GM12878 (cell line): ENCODE results near the gene GFOD2. TPM values are rescaled to one million over a fixed set of nuclear protein-coding genes. Genes with fewer than 3 reads are reported as not detected.

Source experiments
- ATAC-seq: fragments of 200-7000 bp; cut with Tn5 transposase; 3 replicates; pipeline ENCODE4 v1.9.1; 2020; ENCODE audit warnings: mild to moderate bottlenecking, moderate library complexity
- BruUV-seq: library from RNA; stranded (reverse); fragments of 400-500 nt; replicated peaks from 2 replicates; lab custom pipeline; 2021; lab: Mats Ljungman, UMichigan
- CTCF ChIA-PET: fragments of 300-600 bp; sonication (Branson Sonifier 250); formaldehyde crosslinking; extraction: SDS; loops from one replicate; lab custom pipeline; 2021; ENCODE audit warnings: inconsistent platforms; lab: Yijun Ruan, JAX
- POLR2A ChIA-PET: fragments of 350-600 bp; formaldehyde crosslinking; extraction: SDS; loops from one replicate; lab custom pipeline; 2021; ENCODE audit warnings: inconsistent platforms; lab: Charles Lee
- RAD21 ChIA-PET: fragments of 300-600 bp; sonication (Branson Sonifier 250); formaldehyde crosslinking; loops from one replicate; lab custom pipeline; 2023; ENCODE audit warnings: antibody characterized with exemption; ENCODE audit not compliant: unreplicated experiment; lab: Charles Lee
- SMC1A ChIA-PET: fragments of 300-600 bp; sonication (Branson Sonifier 250); formaldehyde crosslinking; loops from one replicate; lab custom pipeline; 2023; ENCODE audit not compliant: unreplicated experiment, uncharacterized antibody; lab: Charles Lee
- DNase-seq: peaks from one replicate; pipeline ENCODE4 v3.0.0-alpha.2; 2011; ENCODE audit warnings: low read depth, low spot score
- FAIRE-seq: peaks from 3 replicates; lab custom pipeline; 2011; peaks lifted over from hg19 to GRCh38; lab: Jason Lieb, UNC
- H2AFZ ChIP-seq: 2 replicates; pipeline ENCODE4 v1.6.0; 2011; ENCODE audit warnings: low read depth, low read length, control low read depth; ENCODE audit not compliant: control insufficient read depth
- H3K27ac ChIP-seq: 2 replicates; pipeline ENCODE4 v1.5.1; 2011; ENCODE audit warnings: control low read depth; ENCODE audit not compliant: control insufficient read depth, insufficient read depth
- H3K27me3 ChIP-seq, 2 experiments: replicated peaks in 1 of 2; 2 replicates each; pipeline versions ENCODE4 v1.6.0 to v1.6.1; 2011; ENCODE audit warnings: low read length in 1 of 2; ENCODE audit not compliant: control insufficient read depth in 2 of 2, insufficient read depth in 2 of 2
- H3K36me3 ChIP-seq, 2 experiments: 2 replicates each; pipeline ENCODE4 v1.5.1; 2011; ENCODE audit warnings: low read length in 1 of 2; ENCODE audit not compliant: control insufficient read depth in 2 of 2, insufficient read depth in 2 of 2
- H3K4me1 ChIP-seq: 2 replicates; pipeline ENCODE4 v1.6.1; 2011; ENCODE audit warnings: mild to moderate bottlenecking, low read length, moderate library complexity, mixed read lengths; ENCODE audit not compliant: control insufficient read depth, insufficient read depth
- H3K4me2 ChIP-seq: 2 replicates; pipeline ENCODE4 v1.6.0; 2011; ENCODE audit warnings: control low read depth; ENCODE audit not compliant: control insufficient read depth, insufficient read depth
- H3K4me3 ChIP-seq: fragments of 200-600 bp; sonication (generic); 2 replicates; pipeline ENCODE4 v1.5.1; 2016
- H3K79me2 ChIP-seq: 2 replicates; pipeline ENCODE4 v1.6.0; 2011; ENCODE audit warnings: low read length; ENCODE audit not compliant: control insufficient read depth, insufficient read depth
- H3K9ac ChIP-seq: 2 replicates; pipeline ENCODE4 v1.8.0; 2011; ENCODE audit warnings: low read length, control low read depth, mixed read lengths; ENCODE audit not compliant: control insufficient read depth, insufficient read depth
- H3K9me3 ChIP-seq: replicated peaks from 3 replicates; pipeline ENCODE4 v1.5.1; 2011; ENCODE audit warnings: mild to moderate bottlenecking, low read length; ENCODE audit not compliant: control insufficient read depth, insufficient read depth
- H4K20me1 ChIP-seq: 2 replicates; pipeline ENCODE4 v1.6.0; 2011; ENCODE audit not compliant: control insufficient read depth, insufficient read depth
- CEBPB ChIP-seq, 2 experiments: fragments of 150-350 bp in 1 of 2; IDR thresholded peaks; 2 replicates each; pipeline ENCODE4 v1.6.1; 2012 to 2014; ENCODE audit warnings: low read depth in 2 of 2, low read length in 2 of 2, borderline replicate concordance in 1 of 2, inconsistent platforms in 1 of 2
- CHD1 ChIP-seq: IDR thresholded peaks from 2 replicates; pipeline ENCODE4 v1.6.1; 2012; ENCODE audit warnings: low read depth, low read length, improper control_type of control experiment
- CREB1 ChIP-seq: IDR thresholded peaks from 2 replicates; pipeline ENCODE4 v1.6.1; 2012; ENCODE audit warnings: low read depth, mild to moderate bottlenecking, inconsistent platforms
- ESRRA ChIP-seq: IDR thresholded peaks from 2 replicates; pipeline ENCODE4 v1.6.1; 2012; ENCODE audit warnings: mild to moderate bottlenecking, low read length, improper control_type of control experiment
- HCFC1 ChIP-seq: fragments of 150-350 bp; IDR thresholded peaks from 2 replicates; pipeline ENCODE4 v1.6.1; 2014; ENCODE audit warnings: low read length
- HDGF ChIP-seq: fragments of 450-650 bp; IDR thresholded peaks from 2 replicates; pipeline ENCODE4 v1.6.1; 2016; ENCODE audit warnings: antibody characterized with exemption
- KAT2A ChIP-seq: conservative IDR thresholded peaks from 2 replicates; pipeline ENCODE4 v1.6.1; 2011; ENCODE audit warnings: low read depth, low read length; ENCODE audit not compliant: control insufficient read depth
- MEF2A ChIP-seq: IDR thresholded peaks from 2 replicates; pipeline ENCODE4 v1.6.1; 2011; ENCODE audit warnings: low read depth, mild to moderate bottlenecking, low read length, moderate library complexity; ENCODE audit not compliant: insufficient read depth
- MXI1 ChIP-seq: fragments of 150-350 bp; IDR thresholded peaks from 2 replicates; pipeline ENCODE4 v1.6.1; 2011; ENCODE audit warnings: low read depth, mild to moderate bottlenecking, inconsistent platforms, low read length, improper control_type of control experiment
- POLR2A ChIP-seq: IDR thresholded peaks from 2 replicates; pipeline ENCODE4 v1.6.1; 2011; ENCODE audit warnings: low read depth, mild to moderate bottlenecking, low read length
- SIN3A ChIP-seq: IDR thresholded peaks from 2 replicates; pipeline ENCODE4 v1.6.1; 2012; ENCODE audit warnings: low read depth, low read length, improper control_type of control experiment
- SPI1 ChIP-seq: IDR thresholded peaks from 2 replicates; pipeline ENCODE4 v1.6.1; 2011; ENCODE audit warnings: low read depth, mild to moderate bottlenecking, low read length, moderate library complexity, borderline replicate concordance; ENCODE audit not compliant: insufficient read depth
- SREBF1 ChIP-seq: IDR thresholded peaks from 2 replicates; pipeline ENCODE4 v1.6.1; 2012; ENCODE audit warnings: mild to moderate bottlenecking, low read length
- SUPT20H ChIP-seq: IDR thresholded peaks from 2 replicates; pipeline ENCODE4 v1.6.1; 2011; ENCODE audit warnings: low read depth, mild to moderate bottlenecking, low read length, moderate library complexity, borderline replicate concordance; ENCODE audit not compliant: control insufficient read depth
- TARDBP ChIP-seq: IDR thresholded peaks from 2 replicates; pipeline ENCODE4 v1.6.1; 2016; ENCODE audit warnings: borderline replicate concordance
- WGBS: methylation state at CpG from one replicate; pipeline ENCODE4 v1.1.6; 2016; ENCODE audit warnings: low lambda C conversion rate; ENCODE audit not compliant: insufficient replicate concordance, insufficient coverage; ENCODE audit errors: missing lambda C conversion rate; 5-methylcytosine and 5-hydroxymethylcytosine counted together
- in situ Hi-C: fragments of 300-500 bp; cut with MboI; formaldehyde crosslinking; loops from 9 replicates; pipeline ENCODE4 v1.14.3; 2018; ENCODE audit warnings: mixed read lengths
- intact Hi-C: fragments of 100-400 bp; cut with micrococcal nuclease; formaldehyde crosslinking; loops from one replicate; pipeline ENCODE4 v1.14.2; 2022; ENCODE audit not compliant: unreplicated experiment
- polyA plus RNA-seq, 11 experiments: library from polyadenylated mRNA; depleted of rRNA in 4 of 11; unstranded in 6 of 11; stranded (reverse) in 5 of 11; fragments of >200 nt; fragmentation: Nextera tagmentation in 4 of 11; fragmentation: Illumina TruSeq in 1 of 11; extraction: Ambion mirVana in 4 of 11; extraction: Trizol in 1 of 11; gene quantifications; 1 replicate in 1 of 11; 2 replicates in 10 of 11; pipeline versions ENCODE4 v1.2.1 to v1.2.3, GENCODE V29; 2011 to 2016; ENCODE audit warnings: inconsistent platforms in 2 of 11, missing spikeins in 2 of 11, low read depth in 1 of 11
- total RNA-seq, 4 experiments: library from RNA; depleted of rRNA in 3 of 4; stranded (reverse); fragments of >200 nt in 3 of 4; fragmentation: Illumina TruSeq in 1 of 4; extraction: Trizol in 1 of 4; gene quantifications; 2 replicates each; pipeline versions ENCODE4 v1.2.1 to v1.2.3, GENCODE V29; 2013 to 2021
- TF ChIP-seq, protein P1 (sequence below): fragments of 450-650 bp; IDR thresholded peaks from 2 replicates; pipeline ENCODE4 v1.6.1; 2018; ENCODE audit warnings: mild to moderate bottlenecking, low read depth, moderate library complexity; ENCODE audit not compliant: partially characterized antibody
- TF ChIP-seq, protein P2 (sequence below): IDR thresholded peaks from 2 replicates; pipeline ENCODE4 v1.6.1; 2011; ENCODE audit warnings: borderline replicate concordance, low read depth, mild to moderate bottlenecking, moderate library complexity, low read length; ENCODE audit not compliant: insufficient read depth, poor library complexity, severe bottlenecking

GFOD2 gene
- total and polyA plus RNA-seq, 10 of the 15 experiments (the other 5 are each of a cell fraction or from before 2014, with no cell fraction given): 2.0 to 15.9 (median 12.0) TPM

DNA sequence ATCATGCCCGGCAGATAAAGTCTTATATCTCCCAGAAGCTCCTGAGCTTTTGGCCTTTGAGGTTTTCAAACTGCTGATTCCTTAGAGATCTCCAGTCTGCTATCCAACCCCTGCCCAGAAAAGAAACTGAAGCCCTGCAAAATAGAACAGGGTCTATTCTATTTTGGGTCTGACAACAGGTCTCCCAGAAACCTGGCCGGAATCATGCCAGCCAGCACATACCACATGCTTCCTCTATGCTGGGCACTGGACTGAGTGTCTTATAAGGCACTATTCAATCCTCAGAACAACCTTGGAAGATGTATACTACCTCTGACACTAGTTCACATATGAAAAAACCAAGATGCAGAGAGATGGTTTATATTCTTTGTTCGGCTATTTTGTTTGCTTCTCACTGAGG is 21.3 kb upstream of the GFOD2 start (continued):
- TF ChIP-seq, protein P1, sequence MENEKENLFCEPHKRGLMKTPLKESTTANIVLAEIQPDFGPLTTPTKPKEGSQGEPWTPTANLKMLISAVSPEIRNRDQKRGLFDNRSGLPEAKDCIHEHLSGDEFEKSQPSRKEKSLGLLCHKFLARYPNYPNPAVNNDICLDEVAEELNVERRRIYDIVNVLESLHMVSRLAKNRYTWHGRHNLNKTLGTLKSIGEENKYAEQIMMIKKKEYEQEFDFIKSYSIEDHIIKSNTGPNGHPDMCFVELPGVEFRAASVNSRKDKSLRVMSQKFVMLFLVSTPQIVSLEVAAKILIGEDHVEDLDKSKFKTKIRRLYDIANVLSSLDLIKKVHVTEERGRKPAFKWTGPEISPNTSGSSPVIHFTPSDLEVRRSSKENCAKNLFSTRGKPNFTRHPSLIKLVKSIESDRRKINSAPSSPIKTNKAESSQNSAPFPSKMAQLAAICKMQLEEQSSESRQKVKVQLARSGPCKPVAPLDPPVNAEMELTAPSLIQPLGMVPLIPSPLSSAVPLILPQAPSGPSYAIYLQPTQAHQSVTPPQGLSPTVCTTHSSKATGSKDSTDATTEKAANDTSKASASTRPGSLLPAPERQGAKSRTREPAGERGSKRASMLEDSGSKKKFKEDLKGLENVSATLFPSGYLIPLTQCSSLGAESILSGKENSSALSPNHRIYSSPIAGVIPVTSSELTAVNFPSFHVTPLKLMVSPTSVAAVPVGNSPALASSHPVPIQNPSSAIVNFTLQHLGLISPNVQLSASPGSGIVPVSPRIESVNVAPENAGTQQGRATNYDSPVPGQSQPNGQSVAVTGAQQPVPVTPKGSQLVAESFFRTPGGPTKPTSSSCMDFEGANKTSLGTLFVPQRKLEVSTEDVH: no peak
- TF ChIP-seq MEF2A (no peak), CHD1 (no peak), ESRRA (no peak), SIN3A (no peak), SUPT20H (no peak), HDGF (no peak)

DNA sequence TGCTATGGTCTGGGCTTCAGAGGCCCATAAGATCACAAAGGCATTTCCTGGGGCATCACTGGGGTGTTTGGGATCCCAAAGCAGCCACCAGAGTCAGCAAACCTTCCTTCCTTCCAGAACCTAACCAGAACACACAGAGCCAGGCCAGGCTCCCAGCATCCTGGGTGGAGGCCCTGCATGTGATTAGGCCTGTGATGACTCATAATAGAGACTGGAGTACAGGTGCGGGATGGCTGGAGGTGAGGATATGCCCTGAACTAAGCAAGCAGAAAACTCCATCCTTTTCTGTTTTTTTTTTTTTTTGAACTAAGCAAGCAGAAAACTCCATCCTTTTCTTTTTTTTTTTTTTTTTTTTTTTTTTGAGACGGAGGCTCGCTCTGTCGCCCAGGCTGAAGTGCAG is 17.7 kb upstream of the GFOD2 start:
- Histone ChIP-seq H3K9me3 (no peaks in the 10 kb centered on the region), H3K4me2 (no peak overlapping the region), H3K27ac (no peak overlapping the region), H3K4me3 (no peak overlapping the region), H3K9ac (no peak overlapping the region), H4K20me1 (no peaks in the 10 kb centered on the region), H3K79me2 (no peaks in the 10 kb centered on the region), H3K4me1 (no peaks in the 10 kb centered on the region), H2AFZ (no peak overlapping the region), H3K36me3 (peaks cover 6 to 7% of the 10 kb centered on the region in 2 experiments; a peak in 3 of 4 replicates), H3K27me3 (no peaks in the 10 kb centered on the region)
- WGBS: 100% methylated on average over 1 of the region's 4 CpGs
- ChIA-PET POLR2A (interaction anchor here (1.8 kb wide), 1 partner anchor 17 kb away, joined by 7 read pairs; no protein-coding TSS in a partner anchor), CTCF (no interaction called here), SMC1A (no interaction called here), RAD21 (interaction anchor here (0.7 kb wide), 1 partner anchor 22 kb away, joined by 3 read pairs; no protein-coding TSS in a partner anchor)
- BruUV-seq: no TSS peak
- intact Hi-C loops (no loop called here), in situ Hi-C loops (no loop called here)
- no peak for DNase-seq
- no peak for FAIRE-seq
- ATAC-seq: no peak
- no peak for TF ChIP-seq HCFC1
- TF ChIP-seq SPI1: no peak
- TF ChIP-seq KAT2A: no peak
- no peak for TF ChIP-seq SREBF1
- no peak for TF ChIP-seq MXI1
- TF ChIP-seq CREB1: no peak
- TF ChIP-seq, protein P2, sequence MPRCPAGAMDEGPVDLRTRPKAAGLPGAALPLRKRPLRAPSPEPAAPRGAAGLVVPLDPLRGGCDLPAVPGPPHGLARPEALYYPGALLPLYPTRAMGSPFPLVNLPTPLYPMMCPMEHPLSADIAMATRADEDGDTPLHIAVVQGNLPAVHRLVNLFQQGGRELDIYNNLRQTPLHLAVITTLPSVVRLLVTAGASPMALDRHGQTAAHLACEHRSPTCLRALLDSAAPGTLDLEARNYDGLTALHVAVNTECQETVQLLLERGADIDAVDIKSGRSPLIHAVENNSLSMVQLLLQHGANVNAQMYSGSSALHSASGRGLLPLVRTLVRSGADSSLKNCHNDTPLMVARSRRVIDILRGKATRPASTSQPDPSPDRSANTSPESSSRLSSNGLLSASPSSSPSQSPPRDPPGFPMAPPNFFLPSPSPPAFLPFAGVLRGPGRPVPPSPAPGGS: no peak
- no peak for TF ChIP-seq TARDBP
- no peak for TF ChIP-seq CEBPB (IDR thresholded peaks at IDR 0.05; ENCODE audit: borderline replicate concordance in 1 of 2, low read depth in 2 of 2, low read length in 2 of 2)
- no peak for TF ChIP-seq POLR2A
